HepG2 (cell line): ENCODE data around the gene VCL. TPM values are rescaled to one million over a fixed set of nuclear protein-coding genes. Genes with fewer than 3 reads are reported as not detected.
A peak's percentile ranks its signal among the peaks of the same experiment; 100 is the strongest.

Experiments
- AGO1 ChIP-seq: fragments of 200-400 bp; formaldehyde crosslinking; IDR thresholded peaks from 2 replicates; pipeline ENCODE4 v1.6.1; 2017; ENCODE audit warnings: mild to moderate bottlenecking, low read depth, low read length, moderate library complexity; ENCODE audit not compliant: poor library complexity, severe bottlenecking
- EED ChIP-seq: sonication (generic); formaldehyde crosslinking; IDR thresholded peaks from 2 replicates; pipeline ENCODE4 v1.5.0; 2020; ENCODE audit warnings: mild to moderate bottlenecking, missing genetic modification reagents
- ELF4 ChIP-seq: sonication (generic); formaldehyde crosslinking; IDR thresholded peaks from 2 replicates; pipeline ENCODE4 v1.5.0; 2020; ENCODE audit warnings: missing genetic modification reagents, mild to moderate bottlenecking, moderate library complexity, borderline replicate concordance
- EZH2 ChIP-seq: conservative IDR thresholded peaks from 2 replicates; pipeline ENCODE4 v1.6.1; 2012; ENCODE audit warnings: mild to moderate bottlenecking, low read depth, low read length, moderate library complexity
- GFI1 ChIP-seq: sonication (generic); formaldehyde crosslinking; IDR thresholded peaks from 2 replicates; pipeline ENCODE4 v1.5.0; 2020; ENCODE audit warnings: missing genetic modification reagents, mild to moderate bottlenecking, borderline replicate concordance
- HOXA5 ChIP-seq: sonication (generic); formaldehyde crosslinking; IDR thresholded peaks from 2 replicates; pipeline ENCODE4 v1.4.0; 2020; ENCODE audit warnings: missing genetic modification reagents
- MYNN ChIP-seq: sonication (generic); formaldehyde crosslinking; IDR thresholded peaks from 2 replicates; pipeline ENCODE4 v1.4.0; 2020; ENCODE audit warnings: mild to moderate bottlenecking, low read depth, missing genetic modification reagents
- NBN ChIP-seq: fragments of 450-650 bp; conservative IDR thresholded peaks from 2 replicates; pipeline ENCODE4 v1.6.1; 2017
- NCOA1 ChIP-seq: sonication (generic); formaldehyde crosslinking; IDR thresholded peaks from 2 replicates; pipeline ENCODE4 v1.9.0; 2021; ENCODE audit warnings: missing genetic modification reagents
- NFATC3 ChIP-seq: sonication (generic); formaldehyde crosslinking; IDR thresholded peaks from 2 replicates; pipeline ENCODE4 v1.5.1; 2020; ENCODE audit warnings: mild to moderate bottlenecking, missing genetic modification reagents
- NFE2L2 ChIP-seq: fragments of 150-350 bp; IDR thresholded peaks from 2 replicates; pipeline ENCODE4 v1.6.1; 2014; ENCODE audit warnings: low read length
- RBFOX2 ChIP-seq: fragments of 200-400 bp; formaldehyde crosslinking; IDR thresholded peaks from 2 replicates; pipeline ENCODE4 v1.6.1; 2017; ENCODE audit warnings: low read depth, mild to moderate bottlenecking, low read length
- SAP130 ChIP-seq: IDR thresholded peaks from 2 replicates; pipeline ENCODE4 v1.6.1; 2016; ENCODE audit warnings: low read depth
- SIX1 ChIP-seq: sonication (generic); formaldehyde crosslinking; IDR thresholded peaks from 2 replicates; pipeline ENCODE4 v1.4.0; 2020; ENCODE audit warnings: missing genetic modification reagents, borderline replicate concordance
- TCF12 ChIP-seq, 2 experiments: fragments of 450-650 bp in 1 of 2; sonication (generic) in 1 of 2; formaldehyde crosslinking in 1 of 2; IDR thresholded peaks; 2 replicates each; pipeline versions ENCODE4 v1.6.1 to v1.8.0; 2017 to 2022; ENCODE audit warnings: antibody characterized with exemption in 1 of 2, mild to moderate bottlenecking in 1 of 2, missing genetic modification reagents in 1 of 2, moderate library complexity in 1 of 2
- ZBTB2 ChIP-seq: sonication (generic); formaldehyde crosslinking; IDR thresholded peaks from 2 replicates; pipeline ENCODE4 v1.8.0; 2022; ENCODE audit warnings: low read depth, missing genetic modification reagents
- ZFP36 ChIP-seq: fragments of 150-350 bp; IDR thresholded peaks from 2 replicates; pipeline ENCODE4 v1.6.1; 2018; ENCODE audit warnings: borderline replicate concordance, low read length, low read depth; ENCODE audit not compliant: partially characterized antibody
- ZNF230 ChIP-seq: sonication (generic); formaldehyde crosslinking; IDR thresholded peaks from 2 replicates; pipeline ENCODE4 v1.4.0; 2020; ENCODE audit warnings: mild to moderate bottlenecking, missing genetic modification reagents
- ZNF441 ChIP-seq: sonication (generic); formaldehyde crosslinking; IDR thresholded peaks from 2 replicates; pipeline ENCODE4 v1.7.0; 2021; ENCODE audit warnings: missing genetic modification reagents, borderline replicate concordance
- ZNF530 ChIP-seq: sonication (generic); formaldehyde crosslinking; IDR thresholded peaks from 2 replicates; pipeline ENCODE4 v1.5.0; 2020; ENCODE audit warnings: low read depth, mild to moderate bottlenecking, missing genetic modification reagents
- ZNF747 ChIP-seq: sonication (generic); formaldehyde crosslinking; IDR thresholded peaks from 2 replicates; pipeline ENCODE4 v1.8.1; 2023; ENCODE audit warnings: missing genetic modification reagents, mild to moderate bottlenecking, borderline replicate concordance
- ZNF772 ChIP-seq: sonication (generic); formaldehyde crosslinking; IDR thresholded peaks from 2 replicates; pipeline ENCODE4 v1.5.0; 2020; ENCODE audit warnings: mild to moderate bottlenecking, missing genetic modification reagents
- ZNF841 ChIP-seq: sonication (generic); formaldehyde crosslinking; IDR thresholded peaks from 2 replicates; pipeline ENCODE4 v1.8.1; 2023; ENCODE audit warnings: missing genetic modification reagents, borderline replicate concordance
- polyA plus RNA-seq, 8 experiments: library from polyadenylated mRNA; depleted of rRNA in 3 of 8; stranded (reverse) in 7 of 8; unstranded in 1 of 8; fragments of >200 nt; fragmentation: Illumina TruSeq in 4 of 8; extraction: Trizol in 4 of 8; gene quantifications; 2 replicates each; pipeline versions ENCODE4 v1.2.1 to v1.2.3, GENCODE V29; 2011 to 2016; ENCODE audit warnings: low read depth in 4 of 8, missing spikeins in 1 of 8, mixed read lengths in 1 of 8; ENCODE audit not compliant: insufficient read depth in 1 of 8
- total RNA-seq, 5 experiments: library from RNA; depleted of rRNA; stranded (reverse); fragments of >200 nt; fragmentation: Illumina TruSeq; extraction: Trizol; gene quantifications; 2 replicates each; pipeline ENCODE4 v1.2.3, GENCODE V29; 2016; ENCODE audit warnings: low read depth in 1 of 5
- TF ChIP-seq, protein P1 (sequence below): IDR thresholded peaks from 2 replicates; pipeline ENCODE4 v1.6.1; 2018; ENCODE audit warnings: missing genetic modification reagents, mild to moderate bottlenecking, missing compliant biosample characterization
- TF ChIP-seq, protein P2 (sequence below): sonication (generic); formaldehyde crosslinking; conservative IDR thresholded peaks from 2 replicates; pipeline ENCODE4 v1.8.1; 2023; ENCODE audit warnings: missing genetic modification reagents

The VCL gene
- total and polyA plus RNA-seq, 2 of the 13 experiments (the other 11 are each of a cell fraction or from before 2014, with no cell fraction given), result 17.3 to 26.9 TPM

GRCh38 chr10:74150204-74150989 is 152.5 kb downstream of the VCL start, which contains the start of gene AP3M1 (continued):
- TF ChIP-seq NCOA1 (CRISPR knock-in tag) (0 out of 2 replicates have a peak, but pooled peaks have one; percentile 6), SIX1 (no peak; the same call in 1 of the 2 replicates), ZNF230 (CRISPR knock-in tag) (no peak), GFI1 (CRISPR knock-in tag) (0 out of 2 replicates have a peak, but pooled peaks have one; percentile 24), ZNF772 (CRISPR knock-in tag) (peak; percentile 59), RBFOX2 (no peak), NFATC3 (CRISPR knock-in tag) (no peak), NFE2L2 (no peak), ZNF747 (CRISPR knock-in tag) (0 out of 2 replicates have a peak, but pooled peaks have one; percentile 69), MYNN (no peak), SAP130 (CRISPR knock-in tag) (peak; percentile 45; the same call in 1 of the 2 replicates), ZNF841 (no peak), ZFP36 (no peak), ELF4 (peak; percentile 79; the same call in 1 of the 2 replicates), AGO1 (peak; percentile 9), ZBTB2 (CRISPR knock-in tag) (no peak), HOXA5 (CRISPR knock-in tag) (no peak; the same call in 1 of the 2 replicates), TCF12 (IDR thresholded peaks at IDR 0.05) (no peak), TCF12 (CRISPR knock-in tag; IDR thresholded peaks at IDR 0.05) (0 out of 2 replicates have a peak, but pooled peaks have one; percentile 41), ZNF441 (CRISPR knock-in tag) (no peak; the same call in 1 of the 2 replicates), ZNF530 (no peak), EZH2 (no peak), EED (CRISPR knock-in tag) (peak; percentile 40; the same call in 1 of the 2 replicates), NBN (no peak)
- TF ChIP-seq, protein P1, sequence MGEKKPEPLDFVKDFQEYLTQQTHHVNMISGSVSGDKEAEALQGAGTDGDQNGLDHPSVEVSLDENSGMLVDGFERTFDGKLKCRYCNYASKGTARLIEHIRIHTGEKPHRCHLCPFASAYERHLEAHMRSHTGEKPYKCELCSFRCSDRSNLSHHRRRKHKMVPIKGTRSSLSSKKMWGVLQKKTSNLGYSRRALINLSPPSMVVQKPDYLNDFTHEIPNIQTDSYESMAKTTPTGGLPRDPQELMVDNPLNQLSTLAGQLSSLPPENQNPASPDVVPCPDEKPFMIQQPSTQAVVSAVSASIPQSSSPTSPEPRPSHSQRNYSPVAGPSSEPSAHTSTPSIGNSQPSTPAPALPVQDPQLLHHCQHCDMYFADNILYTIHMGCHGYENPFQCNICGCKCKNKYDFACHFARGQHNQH, result 0 out of 2 replicates have a peak, but pooled peaks have one; percentile 28
- TF ChIP-seq, protein P2, sequence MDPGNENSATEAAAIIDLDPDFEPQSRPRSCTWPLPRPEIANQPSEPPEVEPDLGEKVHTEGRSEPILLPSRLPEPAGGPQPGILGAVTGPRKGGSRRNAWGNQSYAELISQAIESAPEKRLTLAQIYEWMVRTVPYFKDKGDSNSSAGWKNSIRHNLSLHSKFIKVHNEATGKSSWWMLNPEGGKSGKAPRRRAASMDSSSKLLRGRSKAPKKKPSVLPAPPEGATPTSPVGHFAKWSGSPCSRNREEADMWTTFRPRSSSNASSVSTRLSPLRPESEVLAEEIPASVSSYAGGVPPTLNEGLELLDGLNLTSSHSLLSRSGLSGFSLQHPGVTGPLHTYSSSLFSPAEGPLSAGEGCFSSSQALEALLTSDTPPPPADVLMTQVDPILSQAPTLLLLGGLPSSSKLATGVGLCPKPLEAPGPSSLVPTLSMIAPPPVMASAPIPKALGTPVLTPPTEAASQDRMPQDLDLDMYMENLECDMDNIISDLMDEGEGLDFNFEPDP (CRISPR knock-in tag), result 0 out of 2 replicates have a peak, but pooled peaks have one; percentile 76
